Right lung (tissue), 5 donors: Measurements from ENCODE around the gene MPG. TPM values are rescaled to one million over a fixed set of nuclear protein-coding genes. Genes with fewer than 3 reads are reported as not detected.
"Not testable (repeated sequence)": the region's sequence is repeated elsewhere in the genome, so short reads cannot be mapped to it uniquely, and the experiment has no call there.

Experiments used
- DNase-seq, 2 donors: peaks; one replicate each; pipeline ENCODE4 v3.0.0-alpha.2; 2013
- polyA plus RNA-seq, 5 donors: library from polyadenylated mRNA; unstranded; fragments of 120-200 nt; gene quantifications; one replicate each; pipeline versions ENCODE4 v1.2.1 to v1.2.3, GENCODE V29; 2013; ENCODE audit warnings: inconsistent platforms in 1 of 5, low replicate concordance in 1 of 5; ENCODE audit not compliant: insufficient read length in 5 of 5, insufficient read depth in 1 of 5

The MPG gene
- polyA plus RNA-seq, 5 donors = 19.5 to 50.8 (median 26.3) TPM

DNA sequence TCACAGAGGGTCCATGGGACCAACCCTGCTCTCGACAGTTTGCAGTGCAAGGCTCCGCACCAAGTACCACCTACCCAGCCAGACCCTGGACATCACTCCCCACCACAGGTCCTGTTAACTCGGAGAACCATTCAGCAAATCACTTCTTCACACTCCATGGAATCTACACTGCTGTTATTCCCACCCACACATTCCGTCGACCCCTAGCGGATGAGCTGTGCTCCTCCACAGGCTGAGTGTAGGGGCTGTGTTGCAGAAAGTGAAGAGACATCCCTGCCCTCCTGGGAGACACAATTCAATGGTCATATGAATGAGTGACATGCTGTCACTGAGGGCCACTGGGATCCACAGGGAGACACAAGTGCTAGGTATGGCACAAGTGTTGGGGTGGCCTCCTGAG lies 27.5 kb downstream of the MPG start:
- no peak for DNase-seq

DNA sequence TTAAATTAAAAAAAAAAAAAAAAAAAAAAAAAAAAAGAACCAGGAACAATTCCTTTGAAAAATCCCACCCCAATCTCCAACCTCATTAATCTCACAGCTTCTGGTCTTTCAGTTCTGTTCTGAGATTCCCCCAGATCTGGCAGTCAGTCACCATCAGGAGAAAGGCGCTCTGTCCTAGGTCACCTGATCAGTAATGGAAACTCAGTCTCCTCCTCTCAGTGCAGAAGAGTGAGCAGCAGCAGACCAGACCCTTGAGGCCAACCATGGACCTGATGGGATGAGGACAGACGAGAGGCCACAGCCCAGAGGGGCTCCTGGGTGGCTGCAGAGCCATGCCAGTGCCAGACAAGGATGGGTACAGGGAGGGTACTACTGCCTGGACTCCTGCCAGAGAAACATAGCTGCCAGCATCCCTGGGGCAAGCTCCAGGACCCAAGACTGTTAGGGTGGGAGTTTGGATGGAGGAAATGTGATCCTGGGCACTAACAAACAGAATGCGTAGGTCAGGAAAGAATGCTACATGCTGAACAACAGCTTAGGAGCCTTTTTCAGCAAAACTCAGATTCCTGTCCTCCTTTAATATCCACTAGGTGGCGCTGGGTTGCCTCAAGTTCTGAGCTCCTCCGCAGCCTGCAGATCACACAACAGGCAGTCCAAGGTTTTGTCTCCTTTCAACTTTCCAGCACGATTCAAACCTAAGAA lies 28.7 kb downstream of the MPG start:
- peak; percentile 50 to 69 for DNase-seq

DNA sequence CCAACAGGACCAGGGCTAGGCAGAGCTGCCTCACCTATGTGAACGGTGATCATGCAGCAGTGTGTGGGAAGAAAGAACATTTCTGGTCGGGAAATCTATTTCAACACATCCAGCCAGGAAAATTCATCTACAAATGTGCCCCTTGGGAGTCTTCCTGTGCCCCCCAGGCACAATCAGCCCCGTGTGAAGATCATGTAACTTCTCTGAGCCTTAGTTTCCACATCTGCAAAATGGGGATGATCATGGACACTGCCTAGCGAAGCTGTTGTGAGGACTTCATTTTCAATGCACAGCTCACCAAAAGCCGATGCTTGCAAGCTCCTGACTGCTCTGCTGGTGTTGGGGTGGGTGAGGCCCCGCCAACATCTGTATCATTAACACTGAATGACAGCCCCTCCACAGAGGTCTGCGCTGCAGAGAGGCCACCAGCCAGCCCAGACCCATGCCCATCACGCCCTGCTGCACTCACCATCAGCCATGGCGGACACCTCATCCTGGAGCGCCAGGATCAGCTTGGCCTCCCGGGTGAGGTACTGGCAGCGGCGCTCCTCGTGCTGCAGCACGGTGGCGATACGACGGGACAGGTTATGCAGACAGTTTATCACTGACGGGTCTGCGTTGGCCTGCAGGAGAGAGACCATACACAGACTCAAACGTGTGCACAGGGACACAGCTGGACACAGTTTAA lies 34.3 kb downstream of the MPG start:
- no peak for DNase-seq

DNA sequence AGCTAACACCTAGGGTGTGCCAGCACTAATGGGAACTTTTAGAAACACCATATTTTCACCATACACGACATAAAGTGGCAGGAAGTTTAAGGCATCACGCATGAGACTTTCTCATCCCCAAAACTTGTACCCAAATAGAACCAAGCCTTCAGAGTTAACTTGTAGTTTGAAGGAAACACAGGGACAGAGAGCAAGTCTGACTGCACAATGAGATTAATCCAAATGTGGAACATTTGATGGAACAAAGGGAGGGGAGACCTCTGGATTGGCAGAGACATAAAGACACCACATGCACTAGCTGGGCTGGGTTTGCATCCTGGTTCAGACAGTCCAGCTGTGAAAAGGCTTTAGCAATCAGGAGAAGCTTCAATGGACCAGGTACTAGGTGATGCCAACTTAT lies 36.3 kb downstream of the MPG start:
- no peak for DNase-seq

DNA sequence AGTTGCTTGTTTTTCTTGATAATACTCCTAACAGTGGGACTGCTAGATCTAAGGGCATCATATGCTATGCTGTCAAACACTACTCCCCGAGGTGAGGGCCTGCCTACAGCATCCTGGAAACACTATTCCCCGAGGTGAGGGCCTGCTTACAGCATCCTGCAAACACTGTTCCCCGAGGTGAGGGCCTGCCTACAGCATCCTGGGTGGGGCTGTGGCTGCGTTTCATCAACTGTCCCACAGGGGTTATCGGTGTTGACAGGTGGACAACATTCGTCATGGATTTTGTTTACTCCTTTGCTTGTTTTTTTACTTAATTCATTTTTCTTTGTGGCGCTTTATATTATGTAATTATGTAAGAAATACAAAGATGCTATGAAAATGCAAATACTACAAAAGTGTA lies 38.0 kb downstream of the MPG start:
- no peak for DNase-seq

DNA sequence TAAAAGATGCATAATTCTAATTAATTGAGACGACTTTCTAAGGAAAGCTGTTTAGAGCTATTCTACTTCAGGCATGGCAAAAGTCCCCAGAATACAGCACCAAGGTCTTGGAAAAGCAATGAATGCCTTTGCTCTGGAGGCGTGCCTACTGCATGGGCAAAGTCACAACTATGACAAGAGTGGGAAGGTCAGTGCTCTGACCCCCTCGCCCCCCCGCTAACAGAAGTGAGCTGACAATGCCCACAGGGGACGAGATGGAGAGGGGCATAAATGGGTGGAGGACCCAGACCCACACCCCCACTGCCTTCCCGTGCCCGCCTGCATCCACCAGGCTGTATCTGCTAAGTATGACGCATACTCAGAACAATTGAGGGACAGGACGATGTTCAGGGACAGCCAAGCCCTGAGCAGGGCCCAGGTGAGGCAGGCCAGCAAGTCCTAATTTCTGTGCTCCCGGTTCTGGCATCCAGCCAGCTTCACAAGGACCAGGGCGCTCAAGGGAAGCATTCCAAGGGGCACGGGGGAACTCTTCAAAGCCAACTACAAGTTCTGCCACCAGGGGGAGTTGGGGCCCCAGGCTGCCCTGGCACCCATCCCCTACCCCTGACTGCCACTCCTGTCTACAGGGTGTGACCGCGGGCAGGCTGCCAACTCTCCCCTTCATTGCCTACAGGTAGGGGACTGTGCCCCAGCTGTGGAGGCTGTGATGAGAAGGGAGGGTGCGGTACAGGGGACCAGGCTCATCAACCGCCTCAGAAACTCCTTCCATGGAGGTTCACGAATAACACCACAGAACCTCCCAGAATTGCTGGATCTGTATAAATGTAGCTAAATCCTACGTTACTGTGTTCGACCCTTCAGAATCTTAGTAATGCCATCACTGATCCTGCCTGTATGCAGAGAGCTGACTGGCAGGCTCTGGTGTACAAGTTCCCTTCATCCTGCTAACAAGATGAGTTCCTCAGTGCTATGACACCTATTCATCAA lies 39.6 kb downstream of the MPG start:
- peak; percentile 62 to 64 for DNase-seq

DNA sequence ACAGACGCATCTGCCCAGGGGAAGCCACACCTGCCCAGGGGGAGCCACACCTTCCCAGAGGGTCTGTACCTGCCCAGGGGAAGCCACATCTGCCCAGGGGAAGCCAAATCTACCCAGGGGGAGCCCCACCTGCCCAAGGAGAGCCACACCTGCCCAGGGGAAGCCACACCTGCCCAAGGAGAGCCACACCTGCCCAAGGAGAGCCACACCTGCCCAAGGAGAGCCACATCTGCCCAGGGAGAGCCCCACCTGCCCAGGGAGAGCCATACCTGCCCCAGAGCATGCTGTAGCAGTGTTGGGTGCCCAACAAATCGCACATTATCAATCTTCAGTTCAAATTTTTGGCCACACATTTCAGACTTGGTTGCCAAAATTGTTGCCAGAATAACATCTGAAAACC lies 40.8 kb downstream of the MPG start:
- no peak for DNase-seq

DNA sequence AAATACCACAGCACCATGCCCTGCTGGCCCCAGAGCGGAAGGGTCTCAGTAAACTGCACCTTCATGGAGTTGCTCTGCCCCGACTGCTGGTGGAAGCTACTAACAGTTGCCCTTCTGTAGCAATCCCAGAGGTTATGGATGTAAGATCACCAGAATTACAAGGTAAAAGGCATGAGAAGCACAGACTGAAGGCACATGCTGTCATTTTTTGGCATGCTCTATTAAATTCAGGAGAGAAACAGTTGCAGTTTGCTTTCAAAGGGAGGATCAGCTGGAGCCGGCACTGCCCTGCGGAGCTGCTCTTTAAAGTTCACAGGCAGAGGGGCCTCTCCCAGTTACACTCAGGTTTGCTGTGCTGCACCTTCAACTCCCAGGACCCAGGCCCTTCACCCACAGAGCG lies 41.3 kb downstream of the MPG start:
- no peak for DNase-seq

DNA sequence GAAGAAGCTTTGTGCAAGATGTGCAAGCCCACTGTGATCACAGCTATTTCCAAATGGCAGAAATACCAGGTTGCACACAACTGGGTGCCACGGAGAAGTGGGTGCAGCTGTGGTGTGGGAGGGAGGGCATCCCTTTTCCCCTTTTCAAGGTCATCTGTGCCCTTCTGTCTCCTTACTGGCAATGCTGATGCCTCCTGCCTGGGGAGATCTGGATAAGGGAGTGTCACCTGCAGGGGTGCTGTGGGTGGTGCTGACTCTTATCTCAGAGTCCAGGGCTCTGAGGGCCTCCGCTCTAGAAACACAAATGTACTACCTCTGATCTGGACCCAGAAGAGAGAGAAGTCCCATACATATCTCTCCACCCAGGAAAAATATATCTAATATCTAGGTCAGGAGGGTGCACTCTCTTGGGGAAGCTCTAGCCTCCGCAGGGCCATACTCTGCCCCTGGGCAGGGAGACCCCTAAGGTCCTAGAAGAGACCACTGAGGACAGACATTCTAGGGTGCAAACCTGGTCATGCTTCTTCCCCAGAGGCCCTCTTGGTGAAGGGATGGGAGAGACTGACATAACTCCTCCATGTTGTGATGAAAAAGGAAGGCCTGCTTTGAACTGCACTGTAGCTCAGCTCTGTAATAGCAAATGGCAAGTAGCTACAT lies 41.9 kb downstream of the MPG start:
- no peak for DNase-seq

DNA sequence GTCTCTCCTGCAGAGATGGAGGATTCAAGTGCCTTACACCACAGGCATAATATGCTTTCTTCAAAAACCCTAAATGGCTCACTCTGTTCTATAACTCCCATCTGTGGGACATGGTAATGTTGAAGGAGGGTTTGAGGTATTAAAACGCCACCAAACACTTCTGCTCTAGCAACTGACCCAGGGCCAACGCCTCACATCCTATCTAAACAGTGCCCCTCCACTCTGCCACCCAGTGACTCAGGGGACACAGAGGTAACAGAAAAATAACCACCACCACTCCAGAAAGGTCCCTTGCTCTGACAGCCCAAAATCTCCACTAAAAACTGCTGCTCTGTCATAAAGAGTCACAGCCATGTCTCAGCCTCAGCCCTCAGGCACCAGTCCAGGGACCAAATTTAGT lies 42.7 kb downstream of the MPG start:
- DNase-seq = no peak

DNA sequence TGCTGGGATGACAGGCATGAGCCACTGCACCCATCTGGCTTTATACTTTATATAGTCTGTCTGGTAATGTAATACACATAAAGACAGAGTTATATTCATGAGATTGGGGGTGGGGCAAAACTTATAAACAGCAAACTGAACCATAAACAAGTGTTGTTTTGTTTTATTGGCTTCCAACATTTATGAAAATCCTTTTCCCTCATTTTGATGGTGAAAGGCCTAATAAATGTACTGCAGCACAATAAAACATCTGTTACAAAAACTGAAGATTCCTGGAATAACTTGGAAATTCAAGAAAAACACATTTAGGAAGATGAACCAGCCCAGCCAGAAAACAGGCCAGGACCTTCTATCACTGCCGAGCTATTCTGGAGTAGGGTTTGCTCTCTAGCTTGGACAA lies 44.3 kb downstream of the MPG start:
- no peak for DNase-seq

DNA sequence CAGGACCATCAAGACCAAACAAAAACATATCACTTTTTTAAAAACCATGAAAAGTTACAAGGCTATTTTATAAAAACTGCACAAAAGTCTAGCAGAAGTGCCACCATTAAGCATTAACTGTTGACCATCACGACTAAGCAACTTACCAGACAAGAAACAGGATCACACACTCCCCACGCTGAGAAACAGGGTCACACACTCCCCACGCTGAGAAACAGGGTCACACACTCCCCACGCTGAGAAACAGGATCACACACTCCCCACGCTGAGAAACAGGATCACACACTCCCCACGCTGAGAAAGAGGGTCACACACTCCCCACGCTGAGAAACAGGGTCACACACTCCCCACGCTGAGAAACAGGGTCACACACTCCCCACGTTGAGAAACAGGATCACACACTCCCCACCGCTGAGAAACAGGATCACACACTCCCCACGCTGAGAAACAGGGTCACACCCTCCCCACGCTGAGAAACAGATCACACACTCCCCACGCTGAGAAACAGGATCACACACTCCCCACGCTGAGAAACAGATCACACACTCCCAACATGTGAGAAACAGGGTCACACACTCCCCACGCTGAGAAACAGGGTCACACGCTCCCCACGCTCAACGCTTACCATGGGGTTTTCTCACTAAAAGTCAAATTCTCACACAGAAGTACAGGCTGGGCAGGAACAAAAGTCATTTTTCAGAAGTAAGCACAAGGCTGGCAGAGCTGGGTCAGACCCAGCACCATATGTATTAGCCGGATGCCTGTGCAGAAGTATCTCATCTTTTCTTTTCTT lies 45.7 kb downstream of the MPG start:
- not testable (repeated sequence) for DNase-seq

DNA sequence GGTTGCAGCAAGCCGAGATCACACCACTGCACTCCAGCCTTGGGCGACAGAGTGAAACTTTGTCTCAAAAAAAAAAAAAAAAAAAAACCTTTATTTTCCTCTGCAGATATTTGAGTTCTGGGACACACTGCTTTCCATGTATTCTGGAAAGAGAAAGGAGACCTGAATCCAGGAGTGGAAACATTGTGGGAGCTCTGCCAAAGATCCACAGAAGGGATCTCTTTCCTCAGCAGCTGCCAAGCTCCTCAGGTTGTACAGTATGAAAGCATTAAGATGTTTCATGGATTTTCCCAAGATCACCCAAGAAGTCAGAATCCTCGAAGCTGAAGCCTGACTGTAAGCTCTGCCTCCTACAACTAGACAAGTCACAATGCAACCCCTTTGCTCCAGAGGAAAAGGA lies 47.0 kb downstream of the MPG start:
- DNase-seq = no peak

DNA sequence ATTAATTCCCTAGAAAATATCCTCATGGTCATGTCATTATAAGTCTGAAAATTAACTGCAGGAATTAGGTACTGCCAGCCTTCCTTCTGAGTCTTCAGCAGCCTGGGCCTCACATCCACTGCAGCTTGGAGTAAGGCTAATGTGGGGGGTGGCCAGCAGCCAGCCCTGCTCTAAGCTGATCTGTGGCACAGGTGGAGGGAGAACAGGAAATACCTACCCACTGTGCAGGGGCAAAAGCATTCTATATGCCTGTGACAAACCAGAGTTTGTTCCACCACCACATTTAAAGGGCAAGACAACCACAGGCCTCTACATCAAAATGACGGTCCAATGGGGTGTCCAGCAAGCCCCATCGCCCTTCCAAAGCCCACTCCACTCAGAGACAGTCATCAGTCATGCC lies 51.0 kb downstream of the MPG start:
- no peak for DNase-seq

DNA sequence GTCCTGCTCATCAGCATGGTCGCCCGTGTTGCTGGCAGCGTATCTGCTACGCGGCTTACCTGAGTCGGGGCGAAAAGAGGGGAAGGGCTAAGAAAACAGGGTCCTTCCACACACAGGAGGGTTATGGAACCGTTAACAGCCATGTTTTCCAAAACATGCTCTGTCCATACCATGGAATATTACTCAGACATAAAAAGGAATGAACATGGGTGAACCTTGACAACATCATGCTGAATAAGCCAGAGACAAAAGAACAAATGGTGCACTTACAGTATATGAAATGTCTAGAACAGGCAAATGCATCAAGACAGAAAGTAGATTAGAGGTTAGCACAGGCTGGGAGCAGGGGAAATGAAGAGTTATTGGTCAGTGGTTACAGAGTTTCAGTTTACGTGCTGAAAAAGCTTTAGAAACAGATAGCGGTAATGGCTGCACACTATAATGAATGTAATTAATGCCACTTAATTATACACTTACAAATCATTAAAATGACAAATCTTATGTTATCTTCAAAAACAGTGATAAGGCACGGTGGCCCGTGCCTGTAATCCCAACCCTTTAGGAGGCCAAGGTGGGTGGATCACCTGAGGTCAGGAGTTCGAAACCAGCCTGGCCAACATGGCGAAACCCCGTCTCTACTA lies 52.6 kb downstream of the MPG start:
- no peak for DNase-seq

DNA sequence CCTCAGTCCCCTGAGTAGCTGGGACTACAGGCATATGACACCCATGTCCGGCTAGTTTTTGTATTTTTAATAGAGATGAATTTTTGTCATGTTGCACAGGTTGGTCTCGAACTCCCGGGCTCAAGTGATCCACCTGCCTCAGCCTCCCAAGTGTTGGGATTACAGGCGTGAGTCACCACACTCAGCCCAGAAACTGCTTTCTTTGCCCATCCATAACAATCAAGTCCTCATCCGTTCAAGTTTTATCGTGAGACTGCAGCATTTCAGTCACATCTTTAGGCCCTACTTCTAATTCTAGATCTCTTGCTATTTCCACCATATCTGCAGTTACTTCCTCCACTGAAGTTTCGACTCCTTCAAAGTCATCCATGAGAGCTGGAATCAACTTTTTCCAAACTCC lies 54.1 kb downstream of the MPG start:
- DNase-seq = no peak

DNA sequence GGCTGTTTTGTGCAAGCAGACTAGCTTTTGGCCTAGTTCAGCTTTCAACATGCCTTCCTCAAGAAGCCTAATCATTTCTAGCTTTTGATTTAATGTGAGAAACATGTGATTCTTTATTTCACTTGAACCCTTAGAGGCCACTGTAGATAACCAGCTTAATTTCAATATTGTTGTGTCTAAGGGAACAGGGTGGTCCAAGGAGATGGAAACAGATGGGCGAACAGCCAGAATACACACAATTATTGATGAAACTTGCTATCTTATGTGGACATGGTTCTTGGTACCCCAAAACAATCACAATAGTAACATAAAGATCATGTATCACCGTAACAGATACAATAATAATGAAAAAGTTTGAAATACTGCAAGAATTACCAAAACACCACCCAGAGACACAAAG lies 55.7 kb downstream of the MPG start:
- DNase-seq = no peak
